NCI-H345 (cell line): Measurements from ENCODE around the gene ITLN1.

Source experiments
- DNase-seq: peaks from one replicate; lab custom pipeline; 2025; lab: John Stamatoyannopoulos, UW

ITLN1 gene

DNA sequence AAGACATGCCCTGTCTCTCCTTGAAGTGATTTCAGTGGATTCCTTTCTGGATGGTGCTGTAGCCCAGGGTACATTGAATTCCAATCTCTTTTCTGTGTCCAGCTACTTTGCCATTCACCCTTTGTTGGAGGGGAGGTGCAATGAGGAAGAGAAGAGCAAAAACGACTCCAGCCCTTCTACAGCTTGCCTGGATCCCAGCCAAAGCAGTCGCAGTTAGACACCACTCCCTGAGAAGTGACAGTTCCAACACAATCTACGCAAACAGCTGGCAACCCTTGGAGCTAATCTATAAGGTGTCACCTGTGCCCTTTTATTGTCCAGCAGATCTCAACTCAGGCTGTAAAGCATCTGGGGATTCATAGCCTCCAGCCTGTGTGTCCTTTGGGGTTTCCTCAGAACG is 26.9 kb downstream of the ITLN1 start:
- DNase-seq: peak; percentile 56

DNA sequence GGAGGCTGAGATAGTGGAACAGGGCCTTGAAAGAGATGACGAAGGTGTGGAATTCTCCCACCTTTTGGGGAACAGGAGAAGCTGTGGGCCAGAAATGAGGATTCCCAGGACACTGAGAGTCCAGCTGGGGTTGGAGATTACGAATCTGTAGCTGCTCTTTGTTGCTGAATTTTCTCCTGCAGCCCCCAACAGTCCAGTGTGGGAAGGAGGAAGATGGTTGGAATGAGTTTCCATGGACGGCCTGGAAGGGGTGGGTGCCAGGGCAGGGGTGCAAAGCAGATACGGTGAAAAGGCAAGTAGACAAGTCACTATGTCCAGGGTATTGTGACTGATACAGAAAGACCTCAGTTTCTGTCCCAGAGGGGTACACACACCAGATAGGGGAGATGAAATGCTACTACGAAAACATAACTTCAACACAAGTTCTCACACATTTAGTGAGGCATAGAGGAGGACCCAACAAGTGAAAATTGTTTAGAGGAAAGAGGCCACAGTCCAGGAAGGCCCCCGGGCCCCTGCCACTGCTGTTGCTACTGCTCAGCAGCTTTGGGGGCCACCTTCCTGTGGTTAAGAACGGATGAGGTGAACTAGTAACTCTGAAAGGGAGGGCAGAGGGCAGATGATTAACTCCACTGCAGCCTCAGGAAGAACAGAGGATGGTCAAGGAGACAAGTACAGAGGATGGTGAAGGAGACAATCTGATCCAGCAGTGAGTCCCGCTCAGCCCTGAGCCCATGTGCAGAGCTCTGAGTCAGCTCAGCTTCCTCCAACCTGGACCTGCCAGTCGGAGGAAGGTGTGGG is 29.6 kb downstream of the ITLN1 start:
- DNase-seq: no peak

DNA sequence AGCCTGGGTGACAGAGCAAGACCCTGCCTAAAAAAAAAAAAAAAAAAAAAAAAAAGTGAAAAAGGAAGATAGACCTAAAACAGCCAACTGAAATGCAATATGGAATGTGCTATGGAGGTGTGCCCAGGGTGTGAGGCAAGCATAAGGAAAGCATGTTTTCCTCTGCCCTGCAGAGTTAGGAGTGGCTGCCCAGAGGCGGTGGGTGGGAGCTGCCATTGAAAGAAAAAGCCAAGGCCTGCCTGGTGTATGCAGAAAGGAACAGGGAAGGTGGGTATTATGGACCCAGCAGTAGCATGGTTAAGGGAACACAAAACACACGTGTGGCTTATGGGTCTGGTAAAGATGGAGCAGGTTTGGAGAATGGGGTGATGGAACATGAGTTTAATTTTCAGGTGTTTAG is 31.2 kb downstream of the ITLN1 start:
- no peak for DNase-seq

DNA sequence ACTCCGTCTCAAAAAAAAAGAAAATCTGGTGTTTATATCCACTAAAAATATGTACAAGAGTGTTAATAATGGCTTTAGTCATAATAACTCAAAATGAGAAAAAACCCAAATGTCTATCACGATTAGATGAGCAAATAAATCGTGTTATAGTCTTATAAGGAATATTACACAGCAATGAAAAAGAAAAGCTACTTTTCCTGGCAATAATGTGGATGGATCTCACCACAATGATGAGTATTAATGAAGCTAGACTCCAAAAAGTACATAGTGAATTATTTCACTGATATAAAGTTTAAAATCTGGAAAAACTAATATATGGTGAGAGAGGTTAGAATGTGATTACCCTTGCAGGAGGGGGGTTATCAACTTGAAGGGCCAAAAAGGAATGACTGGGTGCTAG is 32.0 kb downstream of the ITLN1 start:
- no peak for DNase-seq

DNA sequence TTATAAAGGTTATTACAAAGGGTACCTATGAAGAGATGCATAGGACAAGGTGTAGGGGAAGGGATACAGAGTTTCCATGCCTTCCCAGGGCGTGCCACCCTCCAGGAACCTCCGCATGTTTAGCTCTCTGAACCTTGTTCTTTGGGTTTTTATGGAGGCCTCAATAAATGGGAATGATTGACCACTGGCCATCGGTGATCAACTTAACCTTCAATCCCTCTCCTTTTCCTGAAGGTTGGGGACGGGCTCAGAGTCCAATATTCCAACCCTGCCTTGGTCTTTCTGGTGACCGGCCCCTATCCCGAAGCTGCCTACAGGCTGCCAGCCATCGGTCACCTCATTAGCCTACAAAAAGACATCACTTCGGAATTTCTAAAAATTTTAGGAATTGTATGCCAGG is 34.0 kb downstream of the ITLN1 start:
- no peak for DNase-seq

DNA sequence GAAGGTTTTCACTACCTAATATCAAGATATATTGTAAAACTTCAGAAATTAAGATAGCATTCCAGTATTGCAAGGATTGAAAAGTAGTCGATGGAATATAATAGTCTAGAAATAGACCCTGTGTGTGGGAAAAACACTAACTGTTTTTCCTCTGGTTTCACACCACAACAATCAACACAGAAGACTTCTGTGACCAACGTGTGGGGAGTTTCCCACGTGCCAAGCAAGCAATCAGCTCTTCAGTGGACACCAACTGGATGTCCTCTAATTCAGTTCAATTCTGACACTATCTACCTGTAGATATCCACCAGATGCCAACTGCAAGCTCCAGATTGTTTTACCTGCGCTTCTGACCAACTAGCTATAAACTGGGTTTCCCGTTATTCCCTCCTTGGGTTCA is 34.4 kb downstream of the ITLN1 start:
- no peak for DNase-seq

DNA sequence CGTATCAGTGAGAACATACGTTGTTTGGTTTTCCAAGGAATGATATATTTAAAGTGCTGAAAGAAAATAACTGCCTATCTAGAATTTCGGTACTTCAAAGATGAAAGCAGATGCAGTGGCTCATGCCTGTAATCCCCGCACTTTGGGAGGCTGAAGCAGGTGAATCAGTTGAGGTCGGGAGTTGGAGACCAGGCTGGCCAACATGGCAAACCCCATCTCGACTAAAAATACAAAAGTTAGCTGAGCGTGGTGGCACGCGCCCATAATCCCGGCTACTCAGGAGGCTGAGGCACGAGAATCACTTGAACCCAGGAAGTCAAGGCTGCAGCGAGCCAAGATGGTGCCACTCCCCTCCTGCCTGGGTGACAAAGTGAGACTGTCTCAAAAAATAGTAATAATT is 38.7 kb downstream of the ITLN1 start:
- DNase-seq: no peak

DNA sequence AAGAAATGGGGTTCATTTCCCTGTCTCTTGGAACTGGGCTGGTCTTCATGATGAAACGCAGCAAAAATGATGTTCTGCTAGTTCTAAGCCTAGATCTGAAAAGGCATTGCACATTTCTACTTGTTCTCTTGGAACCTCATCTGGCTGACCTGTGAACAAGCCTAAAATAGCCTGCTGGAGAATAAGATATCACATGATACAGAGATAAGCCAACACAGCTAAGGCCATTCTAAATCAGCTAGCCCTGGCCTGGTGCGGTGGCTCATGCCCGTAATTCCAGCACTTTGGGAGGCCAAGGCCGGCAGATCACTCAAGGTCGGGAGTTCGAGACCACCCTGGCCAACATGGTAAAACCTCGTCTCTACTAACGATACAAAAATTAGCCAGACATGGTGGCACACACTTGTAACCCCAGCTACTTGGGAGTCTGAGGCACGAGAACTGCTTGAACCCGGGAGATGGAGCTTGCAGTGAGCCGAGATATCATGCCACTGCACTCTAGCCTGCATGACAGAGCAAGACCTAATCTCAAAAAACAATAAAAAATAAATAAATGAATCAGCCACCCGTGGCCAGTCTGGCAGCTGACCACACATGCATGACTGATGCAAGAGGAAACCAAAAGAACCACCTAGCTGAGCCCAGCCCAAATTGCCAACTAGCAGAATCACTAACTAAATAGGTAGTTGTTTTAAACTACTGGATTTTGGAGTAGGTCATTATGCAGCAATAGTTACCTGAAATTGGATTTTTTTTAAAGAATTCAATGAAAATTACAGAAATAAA is 40.3 kb downstream of the ITLN1 start:
- no peak for DNase-seq

DNA sequence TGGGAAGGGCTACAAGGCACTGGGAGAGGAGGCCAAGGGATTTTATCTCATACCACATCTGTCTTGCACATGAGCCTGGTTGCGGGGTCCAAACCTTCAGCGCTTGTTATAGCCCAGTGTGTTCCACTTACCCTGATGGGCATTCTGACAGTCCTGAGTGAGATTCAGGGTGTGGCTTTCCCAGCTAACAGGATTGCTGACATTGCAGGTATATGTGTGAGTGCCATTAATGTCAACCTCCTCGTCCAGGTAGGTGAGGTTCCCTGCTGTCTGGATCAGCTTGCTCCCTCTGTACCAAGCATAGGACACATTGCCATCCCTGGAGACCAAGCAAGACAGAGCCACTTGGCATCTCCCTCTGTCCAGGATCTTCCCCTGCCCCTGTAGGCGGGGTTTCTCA is 43.9 kb downstream of the ITLN1 start:
- no peak for DNase-seq

DNA sequence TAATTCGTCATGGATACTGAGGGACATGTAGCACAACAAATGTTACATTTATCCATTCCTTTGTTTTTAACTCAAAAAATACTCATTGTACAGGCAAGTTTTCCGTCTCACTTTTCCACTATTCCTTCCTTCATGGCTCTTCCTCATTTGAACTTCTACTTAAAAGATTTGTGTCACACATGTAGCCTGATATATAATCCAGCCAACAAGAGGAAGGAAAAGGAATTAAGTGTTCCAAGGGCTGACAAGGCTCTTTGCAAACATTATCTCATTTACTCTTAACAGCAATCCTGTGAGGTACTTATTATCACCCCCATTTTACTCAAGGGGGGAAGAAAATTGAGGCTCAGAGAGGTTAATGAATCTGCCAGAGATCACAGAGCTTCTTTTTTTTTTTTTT is 45.2 kb downstream of the ITLN1 start:
- no peak for DNase-seq

DNA sequence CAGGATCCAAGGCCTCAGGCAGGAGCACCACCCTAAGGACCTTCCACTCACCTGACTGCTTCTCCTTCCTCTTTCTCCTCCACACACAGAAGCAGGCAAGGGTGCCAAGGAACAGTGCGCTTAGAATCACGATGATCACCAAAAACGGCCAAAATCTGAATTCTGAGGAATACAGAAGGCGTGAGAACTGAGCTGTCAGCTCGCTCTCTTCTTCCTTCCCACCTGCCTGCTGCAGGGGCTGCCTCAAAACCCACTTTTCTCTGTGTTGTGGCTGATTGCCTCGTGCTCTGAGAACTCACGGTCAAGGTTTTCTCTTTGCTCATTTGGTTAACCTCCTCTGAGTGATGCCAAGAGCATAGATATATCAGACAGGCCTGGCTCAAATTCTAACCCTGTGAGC is 46.1 kb downstream of the ITLN1 start:
- no peak for DNase-seq

DNA sequence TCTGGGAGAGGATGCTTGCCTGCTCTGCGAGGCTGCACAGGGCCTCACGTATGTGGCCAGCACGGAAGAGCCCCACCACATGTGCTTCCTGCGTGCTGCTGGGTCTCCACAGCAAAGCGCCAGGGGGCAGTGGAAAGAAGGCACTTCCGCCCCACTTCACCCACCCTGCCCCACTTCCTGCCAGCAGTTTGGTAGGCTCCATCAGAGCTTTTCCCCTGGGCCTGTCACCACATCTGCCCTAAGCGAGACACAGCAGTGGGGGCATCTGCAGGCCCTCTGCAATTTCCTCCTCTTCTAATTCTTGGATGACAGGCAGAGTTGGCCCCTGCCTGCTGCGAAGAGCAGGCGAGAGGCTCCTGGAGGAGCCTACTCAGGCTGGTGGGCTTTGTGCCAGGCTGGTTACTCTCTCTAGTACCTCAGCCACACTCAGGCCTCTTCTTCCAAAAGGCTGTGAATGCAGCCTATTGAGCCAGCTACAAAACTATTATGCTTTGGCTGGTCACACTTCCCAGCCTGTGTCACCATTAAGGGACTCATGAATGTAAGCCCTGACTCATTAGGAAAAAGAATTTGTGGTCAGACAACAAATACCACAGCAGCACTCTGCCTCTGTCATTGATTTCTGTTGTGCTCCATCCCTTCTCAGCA is 47.3 kb downstream of the ITLN1 start:
- no peak for DNase-seq

DNA sequence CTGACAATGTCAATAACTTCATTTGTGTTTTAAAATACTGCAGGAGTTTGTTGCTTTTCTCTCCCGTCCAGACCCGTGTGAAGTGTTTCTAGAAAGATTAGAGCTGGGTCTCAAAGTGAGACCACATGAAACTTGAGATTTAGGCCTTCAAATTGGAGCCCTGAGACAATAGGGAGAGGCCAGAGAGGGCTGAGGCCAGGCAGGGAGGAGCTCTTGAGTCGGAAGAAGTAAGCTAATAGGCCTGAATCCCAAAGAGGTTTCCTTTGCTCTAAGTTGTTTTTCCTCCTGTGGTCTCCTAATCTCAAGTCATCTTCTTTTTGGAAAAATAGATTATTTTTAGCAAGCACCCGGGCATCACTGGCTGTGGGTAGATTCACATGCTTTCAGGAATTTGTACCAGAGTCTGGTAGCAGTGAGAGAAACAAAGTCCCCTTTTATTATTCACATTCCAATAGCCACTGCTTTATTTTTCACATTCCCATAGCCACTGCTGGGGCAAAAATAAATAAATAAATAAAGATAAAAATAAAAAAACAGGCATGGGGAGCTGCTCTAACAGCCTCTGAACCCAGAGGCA is 47.9 kb downstream of the ITLN1 start:
- DNase-seq: no peak

DNA sequence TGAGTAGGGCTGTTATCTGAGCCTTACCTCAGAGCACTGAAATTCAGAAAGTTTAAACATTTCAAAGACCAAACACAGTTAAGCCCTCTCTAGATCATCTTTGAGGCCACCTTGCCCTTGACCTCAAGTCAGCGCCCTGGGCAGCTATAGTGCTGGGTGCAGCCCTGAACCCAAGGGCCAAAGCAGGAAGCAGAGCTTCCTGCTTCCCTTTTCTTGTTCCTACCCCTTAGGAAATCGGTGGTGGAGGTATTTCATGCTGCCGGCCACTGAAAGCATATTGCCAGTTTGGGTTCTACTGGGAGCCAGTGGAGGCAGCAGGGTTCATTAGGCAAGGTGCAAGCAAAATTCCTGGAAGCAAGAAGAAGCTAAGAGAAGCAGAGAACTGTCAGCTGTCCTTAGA is 48.4 kb downstream of the ITLN1 start:
- DNase-seq: no peak

DNA sequence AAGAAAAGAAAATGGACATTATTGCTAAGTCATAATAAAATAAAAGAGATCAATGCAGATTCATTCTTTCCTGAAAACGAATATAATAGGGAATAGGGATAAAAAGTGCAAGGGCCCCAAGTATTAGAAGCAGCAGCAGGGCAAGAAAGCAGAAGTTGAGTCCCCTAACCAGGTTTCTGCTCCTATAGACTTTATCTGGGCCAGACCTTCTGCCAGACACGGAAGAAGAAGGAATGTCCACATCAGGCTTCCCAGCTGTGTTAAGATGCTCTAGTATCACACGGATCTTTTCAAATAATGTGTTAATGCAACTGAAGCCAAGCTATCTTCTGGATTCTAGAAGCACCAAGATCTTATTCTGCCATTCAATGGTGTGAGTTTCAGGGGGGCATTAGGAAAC is 49.2 kb downstream of the ITLN1 start:
- no peak for DNase-seq

DNA sequence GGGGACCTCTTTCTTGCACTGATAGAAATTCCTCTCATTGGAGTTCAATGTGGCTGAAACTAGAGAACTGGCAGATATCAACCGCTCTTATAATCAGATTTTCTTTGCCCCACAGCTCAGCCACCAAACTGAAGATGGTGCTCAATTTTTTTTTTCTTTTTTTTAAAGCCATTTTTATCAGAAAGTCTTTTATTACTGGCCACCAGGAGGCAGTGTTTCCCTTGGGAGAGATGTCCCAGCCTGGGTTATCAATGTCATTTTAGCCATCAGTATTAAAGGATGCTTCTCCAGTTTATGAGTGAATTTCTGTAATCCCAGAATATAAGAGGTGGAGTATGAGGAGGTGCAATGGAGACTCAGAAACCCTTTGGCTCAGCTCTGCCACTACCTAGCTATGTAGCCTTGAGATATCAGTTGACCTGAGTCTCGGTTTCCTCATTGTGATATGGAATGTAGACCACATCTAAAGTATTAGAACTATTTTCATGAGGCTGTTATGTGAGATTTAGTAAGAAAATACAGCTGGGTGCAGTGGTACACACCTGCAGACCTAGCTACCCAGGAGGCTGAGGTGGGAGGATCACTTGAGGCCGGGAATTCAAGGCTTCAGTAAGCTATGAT is 49.9 kb downstream of the ITLN1 start:
- DNase-seq: peak; percentile 8

DNA sequence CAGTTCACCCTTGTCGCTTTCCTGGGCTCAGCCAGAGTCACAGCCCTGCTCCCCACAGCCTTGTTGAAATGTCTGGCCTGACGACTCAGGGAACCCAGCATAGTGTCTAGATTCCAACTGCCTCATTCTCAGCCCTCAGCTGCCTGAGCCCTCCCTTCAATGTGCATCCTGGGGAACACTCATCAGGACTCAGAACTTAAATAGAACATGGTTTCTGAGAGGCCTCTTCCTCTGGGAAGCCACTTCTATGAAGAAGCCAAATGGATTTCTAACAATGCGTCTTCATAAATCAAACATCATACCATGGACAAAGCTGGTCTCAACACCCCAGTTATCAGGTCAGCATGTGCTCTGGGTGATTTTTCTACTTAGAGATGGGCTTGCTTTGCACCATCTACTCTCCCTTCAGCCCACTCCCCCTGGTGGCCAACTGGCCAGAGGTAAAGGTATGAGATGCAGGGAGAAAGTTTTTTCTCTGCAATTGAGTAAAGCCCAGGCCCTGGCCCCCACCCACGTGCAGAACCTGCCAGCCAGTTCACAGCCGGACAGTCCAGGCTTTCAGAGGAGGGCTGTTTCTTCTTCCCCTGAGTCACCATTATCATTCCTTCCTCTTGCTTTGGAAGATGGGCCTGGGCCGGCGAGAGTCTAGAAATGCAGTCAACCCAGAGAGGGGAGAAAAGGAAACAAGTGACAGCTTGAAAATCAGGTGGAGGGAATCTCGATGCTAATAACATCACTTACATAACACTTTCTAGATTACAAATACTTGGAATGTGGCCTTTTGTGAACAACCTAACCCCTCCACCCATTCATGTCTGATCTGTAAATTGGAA is 54.4 kb downstream of the ITLN1 start:
- DNase-seq: peak; percentile 88

DNA sequence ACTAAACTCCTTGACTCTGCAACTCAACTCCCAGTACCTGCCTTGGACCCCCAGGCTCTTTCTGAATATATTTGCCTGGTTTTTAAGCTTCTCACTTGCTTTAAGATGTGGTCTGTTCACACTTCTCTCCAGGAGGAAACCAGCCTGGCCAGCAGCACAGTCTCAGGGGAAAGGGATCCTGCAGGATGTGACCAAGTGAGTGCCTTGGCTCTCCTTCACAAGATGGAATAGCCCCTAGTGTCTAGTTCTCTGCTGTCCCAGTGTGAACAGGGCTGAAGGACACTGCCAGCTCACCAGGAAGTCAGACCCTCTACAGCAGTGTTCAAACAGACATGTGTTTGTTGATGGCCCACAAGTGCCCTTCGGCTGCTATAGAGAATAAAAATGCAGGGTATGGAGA is 55.2 kb downstream of the ITLN1 start:
- DNase-seq: peak; percentile 88

DNA sequence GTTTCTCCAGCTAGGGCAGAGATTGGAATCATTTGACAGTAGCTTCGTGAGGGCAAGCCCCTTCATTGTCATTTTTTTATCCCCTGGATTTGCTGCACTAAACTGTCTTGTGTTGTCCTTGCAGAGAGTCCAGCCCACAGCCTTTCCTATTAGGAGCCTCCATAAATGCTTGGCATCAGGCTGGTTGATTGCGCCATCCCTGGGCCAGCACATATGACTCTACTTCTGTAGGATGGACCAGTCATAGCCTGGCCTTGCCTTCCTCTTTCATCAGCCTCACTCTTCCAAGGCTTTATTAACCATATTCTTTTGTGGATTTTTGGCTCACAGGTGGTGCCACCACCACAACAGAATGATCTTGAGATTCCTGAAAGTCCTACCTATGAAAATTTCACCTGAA is 57.6 kb downstream of the ITLN1 start:
- DNase-seq: no peak

DNA sequence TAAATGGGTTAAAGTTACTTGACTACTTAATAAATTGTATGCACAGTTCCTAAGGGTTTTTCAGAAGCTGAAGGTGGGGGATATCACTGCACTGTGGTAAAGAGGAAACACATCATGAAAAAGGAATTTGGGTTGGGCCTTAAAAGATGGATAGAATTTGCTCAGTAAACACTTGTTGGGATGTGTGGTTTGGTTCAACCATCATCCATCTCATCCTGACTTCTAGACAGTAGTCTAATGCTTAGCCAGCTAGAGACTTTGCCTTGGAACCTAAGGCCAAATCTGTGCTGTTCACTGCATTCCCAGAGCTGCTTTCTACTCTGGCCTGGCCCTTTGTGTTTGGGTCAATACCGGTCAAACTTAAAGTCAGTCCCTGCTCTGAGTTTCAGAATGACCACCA is 58.4 kb downstream of the ITLN1 start:
- no peak for DNase-seq
